OCI-LY3 (cell line): ENCODE data around the gene DAAM2.
A peak's percentile ranks its signal among the peaks of the same experiment; 100 is the strongest.

Source experiments
- H2AFZ ChIP-seq: fragments of 200-600, 300-600 bp; shearing (Covaris generic); 2 replicates; pipeline ENCODE4 v1.6.0; 2014; ENCODE audit warnings: antibody characterized with exemption, low read depth, low read length
- H3K27ac ChIP-seq: fragments of 200-600, 300-600 bp; sonication (generic); 2 replicates; pipeline ENCODE4 v1.5.1; 2014; ENCODE audit warnings: mild to moderate bottlenecking, low read length, moderate library complexity, mixed read lengths
- H3K27me3 ChIP-seq: fragments of 200-600, 300-600 bp; sonication (generic); 2 replicates; pipeline ENCODE4 v1.6.1; 2014; ENCODE audit warnings: low read depth, low read length, mixed read lengths
- H3K36me3 ChIP-seq: fragments of 200-600, 300-600 bp; sonication (generic); replicated peaks from 2 replicates; pipeline ENCODE3; 2014; ENCODE audit warnings: low read depth, low read length, mixed read lengths
- H3K4me1 ChIP-seq: fragments of 300-600, 200-600 bp; sonication (generic); 2 replicates; pipeline ENCODE4 v1.6.1; 2014; ENCODE audit warnings: low read length, mixed read lengths
- H3K4me2 ChIP-seq: fragments of 200-600, 300-600 bp; sonication (generic); 2 replicates; pipeline ENCODE4 v1.6.1; 2014; ENCODE audit warnings: low read length, mixed read lengths
- H3K4me3 ChIP-seq: fragments of 300-600, 200-600 bp; sonication (generic); 2 replicates; pipeline ENCODE4 v1.5.1; 2014; ENCODE audit warnings: antibody characterized with exemption, mild to moderate bottlenecking, low read length, moderate library complexity
- H3K79me2 ChIP-seq: fragments of 300-600, 200-600 bp; shearing (Covaris generic); 2 replicates; pipeline ENCODE4 v1.6.1; 2014; ENCODE audit warnings: mild to moderate bottlenecking, low read length, mixed read lengths
- H3K9ac ChIP-seq: fragments of 300-600, 200-600 bp; shearing (Covaris generic); 2 replicates; pipeline ENCODE4 v1.6.0; 2014; ENCODE audit warnings: mild to moderate bottlenecking, low read length, moderate library complexity
- H3K9me3 ChIP-seq: fragments of 200-600, 300-600 bp; shearing (Covaris generic); 2 replicates; pipeline ENCODE4 v1.6.1; 2014; ENCODE audit warnings: low read length, mixed read lengths; ENCODE audit not compliant: insufficient read depth
- H4K20me1 ChIP-seq: fragments of 200-600, 300-600 bp; sonication (generic); 2 replicates; pipeline ENCODE4 v1.6.1; 2016; ENCODE audit warnings: low read length, mixed read lengths; ENCODE audit not compliant: insufficient read depth
- CTCF ChIP-seq: fragments of 200-600, 300-600 bp; sonication (generic); IDR thresholded peaks from 2 replicates; pipeline ENCODE4 v1.5.1; 2014; ENCODE audit warnings: antibody characterized with exemption, low read length, low read depth
- EZH2phosphoT487 ChIP-seq: fragments of 200-600 bp; shearing (Covaris generic); IDR thresholded peaks from 2 replicates; pipeline ENCODE4 v1.6.1; 2018; ENCODE audit warnings: antibody characterized with exemption, mixed run types, low read depth

Gene DAAM2

GRCh38 chr6:39861663-39862062 lies 69.5 kb downstream of the DAAM2 start:
- Histone ChIP-seq H4K20me1 (no peaks in the 10 kb centered on the region), H3K4me1 (no peaks in the 10 kb centered on the region), H3K4me3 (no peak overlapping the region), H3K27ac (no peak overlapping the region), H3K4me2 (no peak overlapping the region), H3K9ac (no peak overlapping the region), H2AFZ (no peak overlapping the region), H3K27me3 (peaks cover 27% of the 10 kb centered on the region), H3K9me3 (no peaks in the 10 kb centered on the region), H3K79me2 (no peaks in the 10 kb centered on the region), H3K36me3 (no peaks in the 10 kb centered on the region)
- TF ChIP-seq EZH2phosphoT487 (no peak), CTCF (no peak)

- TF ChIP-seq CTCF (peak; percentile 97), EZH2phosphoT487 (no peak)
- Histone ChIP-seq H3K27me3 (peaks cover 20% of the 10 kb centered on the region), H3K27ac (no peak overlapping the region), H3K9me3 (no peaks in the 10 kb centered on the region), H3K36me3 (no peaks in the 10 kb centered on the region), H4K20me1 (no peaks in the 10 kb centered on the region), H2AFZ (peak overlapping the region; percentile 97), H3K79me2 (no peaks in the 10 kb centered on the region), H3K4me1 (no peaks in the 10 kb centered on the region), H3K4me3 (peak overlapping the region; percentile 65), H3K9ac (no peak overlapping the region), H3K4me2 (peak overlapping the region; percentile 80)
Observed at GRCh38 chr6:39865011-39865888, 73.1 kb downstream of the DAAM2 start.

GRCh38 chr6:39867592-39867991 lies 75.4 kb downstream of the DAAM2 start:
- H3K27me3 ChIP-seq, result peaks cover 9% of the 10 kb centered on the region; the same call in 1 of the 2 replicates
- H3K36me3 ChIP-seq, result no peaks in the 10 kb centered on the region
- no peak overlapping the region for H2AFZ ChIP-seq
- H4K20me1 ChIP-seq, result no peaks in the 10 kb centered on the region
- H3K4me2 ChIP-seq, result no peak overlapping the region
- H3K4me1 ChIP-seq, result no peaks in the 10 kb centered on the region
- peak; percentile 42 for TF ChIP-seq CTCF
- no peak for TF ChIP-seq EZH2phosphoT487
- no peak overlapping the region for H3K4me3 ChIP-seq
- no peaks in the 10 kb centered on the region for H3K9me3 ChIP-seq
- H3K27ac ChIP-seq, result no peak overlapping the region
- no peaks in the 10 kb centered on the region for H3K79me2 ChIP-seq
- no peak overlapping the region for H3K9ac ChIP-seq

GRCh38 chr6:39870950-39871349 lies 78.8 kb downstream of the DAAM2 start:
- peaks cover 20% of the 10 kb centered on the region; the same call in 1 of the 2 replicates for H3K27me3 ChIP-seq
- H2AFZ ChIP-seq, result no peak overlapping the region
- H3K4me1 ChIP-seq, result no peaks in the 10 kb centered on the region
- H3K27ac ChIP-seq, result no peak overlapping the region
- H3K36me3 ChIP-seq, result no peaks in the 10 kb centered on the region
- H3K9me3 ChIP-seq, result no peaks in the 10 kb centered on the region
- no peaks in the 10 kb centered on the region for H3K79me2 ChIP-seq
- H3K4me2 ChIP-seq, result no peak overlapping the region
- no peak overlapping the region for H3K4me3 ChIP-seq
- no peaks in the 10 kb centered on the region for H4K20me1 ChIP-seq
- no peak overlapping the region for H3K9ac ChIP-seq
- TF ChIP-seq CTCF (peak; percentile 44), EZH2phosphoT487 (no peak)
